Transverse colon (tissue), 4 donors: Measurements from ENCODE around the gene PCIF1. TPM values are rescaled to one million over a fixed set of nuclear protein-coding genes. Genes with fewer than 3 reads are reported as not detected.

Experiments used
- DNase-seq: peaks from one replicate; pipeline ENCODE4 v3.0.0-alpha.2; 2019
- H3K27ac ChIP-seq, 4 donors: fragments of 200-600 bp; sonication (generic); 2 replicates each; pipeline ENCODE4 v1.5.1; 2016 to 2018; ENCODE audit warnings: inconsistent platforms in 4 of 4
- H3K27me3 ChIP-seq: fragments of 200-600 bp; sonication (generic); 2 replicates; pipeline ENCODE4 v1.5.1; 2017; ENCODE audit warnings: inconsistent platforms
- H3K36me3 ChIP-seq, 4 donors: fragments of 200-600 bp; sonication (generic); 2 replicates each; pipeline ENCODE4 v1.5.1; 2017 to 2019; ENCODE audit warnings: inconsistent platforms in 4 of 4
- H3K4me1 ChIP-seq, 4 donors: fragments of 200-600 bp; sonication (generic); 2 replicates each; pipeline ENCODE4 v1.5.1; 2017 to 2020; ENCODE audit warnings: inconsistent platforms in 4 of 4
- H3K4me3 ChIP-seq, 4 donors: fragments of 200-600 bp; sonication (generic); 1 replicate in 1 of 4; 2 replicates in 3 of 4; pipeline versions ENCODE4 v1.5.1 to v1.6.1; 2017 to 2019; ENCODE audit warnings: inconsistent platforms in 4 of 4
- H3K9me3 ChIP-seq, 2 donors: fragments of 200-600 bp; sonication (generic); 2 replicates each; pipeline ENCODE4 v1.5.1; 2017 to 2019; ENCODE audit warnings: inconsistent platforms in 2 of 2
- EP300 ChIP-seq: sonication (generic); formaldehyde crosslinking; IDR thresholded peaks from one replicate; pipeline ENCODE4 v1.6.1; 2017; ENCODE audit warnings: antibody characterized with exemption, low read depth
- POLR2A ChIP-seq: fragments of 450-650 bp; IDR thresholded peaks from one replicate; pipeline ENCODE4 v1.6.1; 2016; ENCODE audit warnings: antibody characterized with exemption, mild to moderate bottlenecking, moderate library complexity
- POLR2AphosphoS5 ChIP-seq, 3 donors: sonication (generic); formaldehyde crosslinking; IDR thresholded peaks; one replicate each; pipeline ENCODE4 v1.6.1; 2016; ENCODE audit warnings: antibody characterized with exemption in 3 of 3
- WGBS, 2 donors: methylation state at CpG; one replicate each; pipeline ENCODE4 v1.1.5; 2018; ENCODE audit warnings: low coverage in 1 of 2; 5-methylcytosine and 5-hydroxymethylcytosine counted together
- in situ Hi-C, 4 donors: fragments of 200-750 bp; cut with MboI; loops; one replicate each; pipeline versions ENCODE4 v1.15.0 to v1.15.1; 2017; ENCODE audit warnings: low sequenced_read_pairs in 3 of 4, low pct_ligation_motif_present in 1 of 4, low pct_unique_long_range_greater_than_20kb in 1 of 4
- intact Hi-C: fragments of 100-400 bp; cut with DNase I; formaldehyde crosslinking; loops from one replicate; pipeline ENCODE4 v1.15.1; 2023; ENCODE audit warnings: low total_unique reads
- total RNA-seq, 4 donors: library from RNA; depleted of rRNA; stranded (reverse); fragments of >200 nt; gene quantifications; one replicate each; pipeline ENCODE4 v1.1.0, GENCODE V29; 2016
- TF ChIP-seq, protein P1 (sequence below), 5 experiments: fragments of 200-600 bp in 3 of 5; fragments of 450-650 bp in 2 of 5; sonication (generic) in 3 of 5; IDR thresholded peaks; 1 replicate in 2 of 5; 2 replicates in 3 of 5; pipeline ENCODE4 v1.5.1; 2016 to 2017; ENCODE audit warnings: antibody characterized with exemption in 5 of 5, inconsistent platforms in 3 of 5, mild to moderate bottlenecking in 2 of 5, moderate library complexity in 1 of 5

PCIF1 gene
- total RNA-seq, 4 donors from 2014 or later = 23.5 to 52.0 (median 32.0) TPM

GRCh38 chr20:45997187-45997586 lies 62.7 kb downstream of the PCIF1 start:
- no peaks in the 10 kb centered on the region for H3K4me1 ChIP-seq
- WGBS, 2 donors = 30 to 31% methylated on average over 3 of the region's 3 CpGs
- in situ Hi-C loops = no loop called here
- H3K4me3 ChIP-seq = no peak overlapping the region
- H3K27ac ChIP-seq = no peak overlapping the region
- H3K36me3 ChIP-seq = no peaks in the 10 kb centered on the region
- DNase-seq = no peak
- TF ChIP-seq POLR2A = no peak
- no peak for TF ChIP-seq POLR2AphosphoS5 (IDR thresholded peaks at IDR 0.05)
- TF ChIP-seq EP300 = no peak
- TF ChIP-seq, protein P1, sequence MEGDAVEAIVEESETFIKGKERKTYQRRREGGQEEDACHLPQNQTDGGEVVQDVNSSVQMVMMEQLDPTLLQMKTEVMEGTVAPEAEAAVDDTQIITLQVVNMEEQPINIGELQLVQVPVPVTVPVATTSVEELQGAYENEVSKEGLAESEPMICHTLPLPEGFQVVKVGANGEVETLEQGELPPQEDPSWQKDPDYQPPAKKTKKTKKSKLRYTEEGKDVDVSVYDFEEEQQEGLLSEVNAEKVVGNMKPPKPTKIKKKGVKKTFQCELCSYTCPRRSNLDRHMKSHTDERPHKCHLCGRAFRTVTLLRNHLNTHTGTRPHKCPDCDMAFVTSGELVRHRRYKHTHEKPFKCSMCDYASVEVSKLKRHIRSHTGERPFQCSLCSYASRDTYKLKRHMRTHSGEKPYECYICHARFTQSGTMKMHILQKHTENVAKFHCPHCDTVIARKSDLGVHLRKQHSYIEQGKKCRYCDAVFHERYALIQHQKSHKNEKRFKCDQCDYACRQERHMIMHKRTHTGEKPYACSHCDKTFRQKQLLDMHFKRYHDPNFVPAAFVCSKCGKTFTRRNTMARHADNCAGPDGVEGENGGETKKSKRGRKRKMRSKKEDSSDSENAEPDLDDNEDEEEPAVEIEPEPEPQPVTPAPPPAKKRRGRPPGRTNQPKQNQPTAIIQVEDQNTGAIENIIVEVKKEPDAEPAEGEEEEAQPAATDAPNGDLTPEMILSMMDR (IDR thresholded peaks at IDR 0.05) = no peak
- peaks cover 58% of the 10 kb centered on the region for H3K27me3 ChIP-seq
- no peaks in the 10 kb centered on the region for H3K9me3 ChIP-seq
- intact Hi-C loops = no loop called here

Other genes with a start within 250 kb of the PCIF1 start
- gene WFDC13, start 232.6 kb upstream of the PCIF1 start, total RNA-seq = not detected
- gene WFDC10B, start 229.7 kb upstream of the PCIF1 start, total RNA-seq = 1 to 10 TPM in 1 of 4 donors, not detected in 3; 1.9 TPM
- not detected for gene SPINT4, start 212.3 kb upstream of the PCIF1 start, total RNA-seq
- 10 to 100 TPM in 1 of 4 donors, 1 to 10 TPM in 3; 1.7 to 14.9 (median 2.6) TPM for gene WFDC3, start 142.8 kb upstream of the PCIF1 start, total RNA-seq
- 100 to 1,000 TPM in 1 of 4 donors, 10 to 100 TPM in 3; 14.9 to 210 (median 37.0) TPM for gene DNTTIP1, start 142.7 kb upstream of the PCIF1 start, total RNA-seq
- gene UBE2C, start 122.0 kb upstream of the PCIF1 start, total RNA-seq = 10 to 100 TPM in 1 of 4 donors, 1 to 10 TPM in 3; 2.7 to 27.1 (median 6.9) TPM
- gene TNNC2, start 107.4 kb upstream of the PCIF1 start, total RNA-seq = 10 to 100 TPM in 1 of 4 donors, 1 to 10 TPM in 2, not detected in 1; 3.5 to 36.3 (median 4.6) TPM
- gene SNX21, start 100.9 kb upstream of the PCIF1 start, total RNA-seq = 100 to 1,000 TPM in 1 of 4 donors, 10 to 100 TPM in 3; 36.7 to 222 (median 63.0) TPM
- gene ACOT8, start 77.3 kb upstream of the PCIF1 start, total RNA-seq = 100 to 1,000 TPM in 1 of 4 donors, 10 to 100 TPM in 3; 84.6 to 108 (median 99.7) TPM
- 1 to 10 TPM; 2.2 to 8.3 (median 5.7) TPM for gene ZSWIM3, start 77.1 kb upstream of the PCIF1 start, total RNA-seq
- 10 to 100 TPM; 11.0 to 82.6 (median 16.0) TPM for gene ZSWIM1, start 53.5 kb upstream of the PCIF1 start, total RNA-seq
- gene SPATA25, start 47.1 kb upstream of the PCIF1 start, total RNA-seq = 100 to 1,000 TPM in 1 of 4 donors, 1 to 10 TPM in 3; 3.7 to 103 (median 6.0) TPM
- 10 to 100 TPM; 14.7 to 30.4 (median 18.1) TPM for gene NEURL2, start 43.5 kb upstream of the PCIF1 start, total RNA-seq
- gene CTSA, start 43.3 kb upstream of the PCIF1 start, total RNA-seq = 100 to 1,000 TPM; 197 to 971 (median 466) TPM
- gene PLTP, start 22.5 kb upstream of the PCIF1 start, total RNA-seq = 10 to 100 TPM; 17.7 to 79.9 (median 59.9) TPM
- 10 to 100 TPM; 27.0 to 80.0 (median 32.4) TPM for gene ZNF335, start 37.5 kb downstream of the PCIF1 start, total RNA-seq
- 1 to 10 TPM in 1 of 4 donors, not detected in 3; 3.8 TPM for gene MMP9, start 74.2 kb downstream of the PCIF1 start, total RNA-seq
- not detected for gene SLC12A5, start 94.5 kb downstream of the PCIF1 start, total RNA-seq
- 10 to 100 TPM; 18.3 to 97.3 (median 27.3) TPM for gene NCOA5, start 155.3 kb downstream of the PCIF1 start, total RNA-seq
- gene CD40, start 183.6 kb downstream of the PCIF1 start, total RNA-seq = 10 to 100 TPM in 1 of 4 donors, 1 to 10 TPM in 3; 2.5 to 11.6 (median 3.5) TPM